HG02798 (cell line): ENCODE measurements around the gene WNT6.

ENCODE experiments used
- ATAC-seq: cut with Tn5 transposase; IDR thresholded peaks from one replicate; pipeline ENCODE4 v1.9.1; 2021; ENCODE audit warnings: mild to moderate bottlenecking; ENCODE audit not compliant: unreplicated experiment, poor library complexity

The WNT6 gene

GRCh38 chr2:218889937-218890336 lies 30.3 kb downstream of the WNT6 start:
- ATAC-seq, result no peak

GRCh38 chr2:218890369-218890768 lies 30.8 kb downstream of the WNT6 start:
- no peak for ATAC-seq

- no peak for ATAC-seq
Observed at GRCh38 chr2:218891275-218892135, 31.9 kb downstream of the WNT6 start.

- peak; percentile 56 for ATAC-seq
Observed at GRCh38 chr2:218892693-218893348, 33.2 kb downstream of the WNT6 start.

- ATAC-seq, result no peak
Observed at GRCh38 chr2:218893349-218894150, 33.9 kb downstream of the WNT6 start.

- ATAC-seq, result no peak
Observed at GRCh38 chr2:218894151-218894879, 34.7 kb downstream of the WNT6 start.

GRCh38 chr2:218894880-218895157 lies 35.2 kb downstream of the WNT6 start:
- ATAC-seq, result no peak

GRCh38 chr2:218895326-218895725 lies 35.7 kb downstream of the WNT6 start:
- no peak for ATAC-seq

GRCh38 chr2:218895759-218896500 lies 36.3 kb downstream of the WNT6 start:
- peak; percentile 18 for ATAC-seq

GRCh38 chr2:218896501-218897393 lies 37.1 kb downstream of the WNT6 start:
- peak; percentile 64 for ATAC-seq

- no peak for ATAC-seq
Observed at GRCh38 chr2:218897394-218898108, 37.9 kb downstream of the WNT6 start.

- peak; percentile 43 for ATAC-seq
Observed at GRCh38 chr2:218898109-218898878, 38.7 kb downstream of the WNT6 start.

GRCh38 chr2:218899147-218899546 lies 39.5 kb downstream of the WNT6 start:
- ATAC-seq, result no peak

- no peak for ATAC-seq
Observed at GRCh38 chr2:218902427-218902826, 42.8 kb downstream of the WNT6 start.

- ATAC-seq, result no peak
Observed at GRCh38 chr2:218904176-218904575, 44.6 kb downstream of the WNT6 start.

GRCh38 chr2:218908721-218909619 lies 49.4 kb downstream of the WNT6 start:
- peak; percentile 93 for ATAC-seq
